ENCODE results near the gene MAEA.

- no peak for TF ChIP-seq EZH2phosphoT487 (IDR thresholded peaks at IDR 0.05; ENCODE audit: insufficient read depth, low read depth)
- TF ChIP-seq EZH2 (IDR thresholded peaks at IDR 0.05; ENCODE audit: insufficient read depth, poor library complexity, severe bottlenecking), result no peak
Measured at GRCh38 chr4:1305781-1306455, 16.2 kb downstream of the MAEA start.
